Fibroblast of mammary gland (primary cell): Measurements from ENCODE around the gene KRABD2.

Experiments used
- DNase-seq: peaks from one replicate; pipeline ENCODE4 v3.0.0-alpha.2; 2010; ENCODE audit warnings: low read depth
- H3K4me3 ChIP-seq: 2 replicates; pipeline ENCODE4 v1.5.1; 2011; ENCODE audit warnings: low read depth, mild to moderate bottlenecking, low read length, moderate library complexity; ENCODE audit not compliant: control insufficient read depth
- CTCF ChIP-seq: conservative IDR thresholded peaks from 2 replicates; pipeline ENCODE4 v1.5.1; 2011; ENCODE audit warnings: low read depth, low read length, inconsistent platforms; ENCODE audit not compliant: control insufficient read depth, insufficient read depth

Gene KRABD2

GRCh38 chr17:8345951-8346665, 30.4 kb downstream of the KRABD2 start:
- no peak for DNase-seq
- TF ChIP-seq CTCF = no peak
- H3K4me3 ChIP-seq = no peak overlapping the region

GRCh38 chr17:8345052-8345690, 31.3 kb downstream of the KRABD2 start:
- H3K4me3 ChIP-seq = no peak overlapping the region
- no peak for TF ChIP-seq CTCF
- DNase-seq = no peak

GRCh38 chr17:8341456-8341855, 35.0 kb downstream of the KRABD2 start:
- no peak for TF ChIP-seq CTCF
- no peak for DNase-seq
- H3K4me3 ChIP-seq = no peak overlapping the region

- TF ChIP-seq CTCF = no peak
- no peak for DNase-seq
- H3K4me3 ChIP-seq = no peak within 1 kb of the TSS
Observed at GRCh38 chr17:8339540-8339939, 37.0 kb downstream of the KRABD2 start, which contains the start of gene ODF4. Gene ODF4, plus strand, starts transcription at chr17:8339840. Its CDS starts 212 bp downstream, at chr17:8340052.

GRCh38 chr17:8338753-8339140, 37.8 kb downstream of the KRABD2 start:
- DNase-seq = no peak
- TF ChIP-seq CTCF = no peak
- no peak overlapping the region for H3K4me3 ChIP-seq

GRCh38 chr17:8337802-8338752, 38.4 kb downstream of the KRABD2 start:
- TF ChIP-seq CTCF = no peak
- no peak for DNase-seq
- no peak overlapping the region for H3K4me3 ChIP-seq
